Midbrain (tissue), 1 donor: ENCODE results near the gene ADAMTS4.

ENCODE experiments used
- DNase-seq: peaks from one replicate; lab custom pipeline; 2025; lab: John Stamatoyannopoulos, UW

Gene ADAMTS4

DNA sequence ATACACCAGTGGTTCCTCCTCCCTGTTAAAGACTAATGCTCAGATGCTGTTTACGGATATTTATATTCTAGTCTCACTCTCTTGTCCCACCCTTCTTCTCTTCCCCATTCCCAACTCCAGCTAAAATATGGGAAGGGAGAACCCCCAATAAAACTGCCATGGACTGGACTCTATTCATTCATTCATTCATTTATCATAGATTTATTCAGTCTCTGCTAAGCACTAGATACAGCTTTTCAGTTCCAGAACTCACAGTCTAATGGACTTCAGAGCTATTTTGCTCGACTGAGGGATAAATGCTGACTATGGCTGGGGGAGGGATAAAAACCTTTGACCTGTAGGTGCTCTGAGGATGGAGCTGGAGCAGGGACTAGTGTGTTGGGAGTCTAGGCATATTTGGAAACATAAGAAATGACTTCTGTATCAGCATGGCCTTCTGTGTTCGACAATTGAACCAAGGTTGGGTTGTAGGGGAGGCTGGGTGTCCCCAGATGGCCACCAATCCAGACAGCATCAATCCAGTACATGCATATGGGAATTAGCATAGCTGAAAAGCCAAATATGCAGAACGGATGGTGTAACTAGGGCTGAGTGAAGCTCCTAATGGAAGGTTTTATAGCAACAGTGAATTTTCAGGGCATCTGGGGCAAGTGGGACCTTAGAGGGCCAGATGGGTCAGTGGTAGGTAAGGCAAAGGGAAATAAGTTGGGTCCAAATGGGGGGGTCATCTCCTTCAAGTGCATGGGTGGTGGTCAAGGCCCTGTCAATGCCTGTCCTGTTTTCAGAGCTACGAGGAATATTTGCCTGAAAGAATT, 20.4 kb upstream of the ADAMTS4 start:
- DNase-seq, result no peak

DNA sequence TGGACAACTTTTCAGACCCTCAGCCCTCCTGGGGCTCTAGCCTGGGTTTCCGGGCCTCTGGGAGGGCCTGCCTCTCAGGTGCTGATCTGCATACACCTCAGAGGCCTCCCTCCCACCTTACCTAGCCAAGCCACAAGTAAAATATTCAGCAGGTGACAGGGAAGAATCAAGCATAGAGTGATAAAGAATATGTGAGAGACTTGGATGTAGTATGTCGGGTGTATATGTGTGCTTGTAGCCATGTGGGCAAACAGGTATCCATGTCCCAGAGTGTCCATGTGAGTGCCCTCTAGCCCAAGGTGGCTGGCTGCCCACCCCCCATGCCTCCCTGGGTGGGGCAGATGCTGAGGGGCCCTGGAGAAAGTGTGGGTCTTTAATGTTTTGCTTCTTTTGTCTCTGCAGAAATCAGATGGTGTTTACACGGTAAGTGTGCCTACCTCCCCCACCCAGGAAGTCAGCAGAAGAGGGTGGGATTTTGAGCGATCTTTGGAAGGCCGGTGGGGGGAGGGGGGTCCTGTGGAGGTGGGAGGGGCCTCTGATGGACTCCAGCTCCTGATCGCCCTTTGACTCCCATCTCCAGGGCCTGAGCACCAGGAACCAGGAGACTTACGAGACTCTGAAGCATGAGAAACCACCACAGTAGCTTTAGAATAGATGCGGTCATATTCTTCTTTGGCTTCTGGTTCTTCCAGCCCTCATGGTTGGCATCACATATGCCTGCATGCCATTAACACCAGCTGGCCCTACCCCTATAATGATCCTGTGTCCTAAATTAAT, 19.6 kb upstream of the ADAMTS4 start:
- no peak for DNase-seq

DNA sequence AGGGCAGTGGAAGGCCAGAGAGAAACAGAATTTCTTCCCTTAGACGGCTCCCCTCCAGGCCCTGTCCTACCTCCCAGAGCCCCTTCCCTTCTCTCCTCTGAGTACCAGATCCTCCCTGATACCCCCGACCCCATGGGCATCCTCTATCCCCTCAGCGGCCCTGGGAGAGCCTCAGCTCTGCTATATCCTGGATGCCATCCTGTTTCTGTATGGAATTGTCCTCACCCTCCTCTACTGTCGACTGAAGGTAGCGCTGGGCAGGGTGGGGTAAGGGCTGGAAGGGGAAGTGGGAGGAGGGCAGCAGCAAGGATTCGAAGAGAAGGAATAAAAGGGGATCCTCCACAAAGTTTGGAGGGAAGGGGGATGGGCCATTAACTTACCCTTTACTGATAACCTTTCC, 19.0 kb upstream of the ADAMTS4 start:
- DNase-seq, result no peak

DNA sequence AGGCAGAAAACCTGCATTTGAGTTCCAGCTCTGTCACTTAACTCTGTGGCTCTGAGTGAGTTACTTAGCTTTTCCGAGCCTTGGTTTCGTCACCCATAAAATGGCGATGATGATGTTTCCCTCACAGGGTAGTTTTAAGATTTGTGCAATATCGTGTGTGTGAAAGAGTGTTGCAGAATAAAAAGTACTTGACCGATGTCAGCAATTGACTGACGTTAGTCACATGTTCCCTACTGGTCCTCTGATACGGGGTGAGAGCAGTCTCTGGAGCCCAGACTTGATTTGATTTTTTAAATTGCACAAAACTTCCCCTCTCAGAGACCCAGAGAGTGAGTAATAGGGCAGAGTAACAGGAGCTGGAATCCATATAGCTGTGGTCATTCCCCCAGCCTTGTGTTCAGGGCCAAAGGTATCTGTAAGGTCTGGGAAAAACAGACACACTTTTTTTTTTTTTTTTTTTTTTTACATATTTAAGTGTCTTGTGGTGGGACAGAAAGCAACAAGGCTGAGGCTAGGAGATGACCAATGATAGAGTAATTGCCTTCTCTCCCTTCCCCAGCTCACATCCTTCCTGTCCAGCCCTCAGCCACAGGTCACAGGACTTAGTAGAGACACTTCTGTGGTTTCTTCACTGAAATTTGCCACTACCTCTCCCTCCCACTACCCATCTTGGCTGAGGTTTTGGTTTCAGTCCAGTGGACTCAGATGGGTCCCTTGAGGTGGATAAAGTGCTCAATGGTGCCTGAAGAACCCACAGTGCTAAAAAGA, 18.3 kb upstream of the ADAMTS4 start:
- DNase-seq, result no peak

DNA sequence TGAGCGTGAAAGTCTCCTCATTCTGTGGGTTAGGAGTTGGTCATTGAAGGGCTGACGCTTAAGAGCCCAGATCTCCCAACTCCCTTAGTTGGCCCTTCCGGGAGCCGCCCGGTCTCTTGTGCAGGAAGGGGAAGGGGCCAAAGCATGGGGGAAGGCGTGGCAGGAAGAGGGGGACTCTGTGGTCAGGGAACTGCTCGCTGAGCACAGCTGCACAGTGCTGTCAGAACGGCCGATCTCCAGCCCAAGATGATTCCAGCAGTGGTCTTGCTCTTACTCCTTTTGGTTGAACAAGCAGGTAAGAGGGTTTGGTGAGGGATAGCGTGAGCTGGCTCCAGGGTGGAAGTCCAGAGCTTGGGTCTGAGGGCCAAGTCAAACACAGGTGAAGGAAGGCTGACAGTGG, 16.2 kb upstream of the ADAMTS4 start, which contains the start of gene FCER1G:
Gene FCER1G (plus strand): TSS at position 220 of the 400 bp plus-strand sequence. CDS start 27 bp downstream, at position 247.
- DNase-seq, result peak; percentile 16

DNA sequence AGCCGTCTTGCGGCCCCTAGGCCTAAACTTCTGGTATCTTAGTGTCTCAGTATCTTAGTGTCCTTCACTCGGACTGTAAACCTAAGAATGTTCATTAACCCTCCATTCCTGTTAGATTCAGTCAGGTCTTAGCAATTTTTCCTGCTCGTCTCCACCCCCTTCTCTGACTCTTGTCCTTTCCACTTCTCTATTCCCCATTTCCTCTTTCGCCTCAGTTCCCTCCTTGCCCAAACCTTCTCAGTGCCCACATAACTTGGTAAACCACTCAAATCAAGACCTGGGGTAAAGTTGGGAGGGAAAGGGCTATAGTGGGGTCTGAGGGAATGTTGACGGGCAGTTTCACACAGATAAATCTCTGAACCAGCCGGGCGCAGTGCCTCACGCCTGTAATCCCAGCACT, 15.5 kb upstream of the ADAMTS4 start:
- no peak for DNase-seq

DNA sequence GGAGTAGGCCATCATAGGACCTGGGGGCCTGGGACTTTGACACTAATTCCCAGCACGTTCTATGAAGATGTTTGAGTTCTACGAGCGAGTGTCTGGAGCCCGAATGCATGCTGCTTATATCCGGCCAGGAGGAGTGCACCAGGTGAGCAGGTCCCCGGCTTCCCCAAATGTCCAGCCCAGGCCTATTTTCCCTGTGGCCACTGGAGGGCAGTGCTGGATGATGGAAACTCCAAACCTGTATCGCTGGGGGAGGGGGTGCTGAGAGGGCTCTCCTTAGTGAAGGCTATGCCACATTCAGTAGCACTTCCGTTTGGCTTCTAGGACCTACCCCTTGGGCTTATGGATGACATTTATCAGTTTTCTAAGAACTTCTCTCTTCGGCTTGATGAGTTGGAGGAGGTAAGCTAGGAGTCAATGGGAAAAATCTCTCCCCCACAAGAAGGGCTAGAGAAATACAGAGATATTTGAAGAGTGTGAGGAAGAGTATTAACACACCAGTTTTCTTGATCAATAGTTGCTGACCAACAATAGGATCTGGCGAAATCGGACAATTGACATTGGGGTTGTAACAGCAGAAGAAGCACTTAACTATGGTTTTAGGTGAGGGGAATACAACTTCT, 11.0 kb upstream of the ADAMTS4 start:
- DNase-seq, result peak; percentile 71

DNA sequence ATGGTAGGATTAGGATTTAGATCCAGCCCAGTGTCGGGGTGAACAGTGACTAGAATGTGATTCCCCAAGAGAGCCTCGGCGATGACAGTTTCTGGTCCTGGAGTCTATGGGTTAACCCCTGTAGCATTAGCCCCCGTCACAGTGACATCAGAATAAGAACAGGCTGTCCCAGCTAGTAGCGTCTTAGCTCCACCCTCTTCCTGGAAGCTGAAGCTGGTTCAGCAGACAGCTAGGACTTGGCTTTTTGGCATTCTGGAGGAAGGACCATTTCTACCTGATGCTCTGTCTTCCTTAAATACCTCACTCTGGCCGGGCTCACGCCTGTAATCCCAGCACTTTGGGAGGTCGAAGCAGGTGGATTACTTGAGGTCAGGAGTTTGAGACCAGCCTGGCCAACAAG, 8.3 kb upstream of the ADAMTS4 start:
- DNase-seq, result no peak

DNA sequence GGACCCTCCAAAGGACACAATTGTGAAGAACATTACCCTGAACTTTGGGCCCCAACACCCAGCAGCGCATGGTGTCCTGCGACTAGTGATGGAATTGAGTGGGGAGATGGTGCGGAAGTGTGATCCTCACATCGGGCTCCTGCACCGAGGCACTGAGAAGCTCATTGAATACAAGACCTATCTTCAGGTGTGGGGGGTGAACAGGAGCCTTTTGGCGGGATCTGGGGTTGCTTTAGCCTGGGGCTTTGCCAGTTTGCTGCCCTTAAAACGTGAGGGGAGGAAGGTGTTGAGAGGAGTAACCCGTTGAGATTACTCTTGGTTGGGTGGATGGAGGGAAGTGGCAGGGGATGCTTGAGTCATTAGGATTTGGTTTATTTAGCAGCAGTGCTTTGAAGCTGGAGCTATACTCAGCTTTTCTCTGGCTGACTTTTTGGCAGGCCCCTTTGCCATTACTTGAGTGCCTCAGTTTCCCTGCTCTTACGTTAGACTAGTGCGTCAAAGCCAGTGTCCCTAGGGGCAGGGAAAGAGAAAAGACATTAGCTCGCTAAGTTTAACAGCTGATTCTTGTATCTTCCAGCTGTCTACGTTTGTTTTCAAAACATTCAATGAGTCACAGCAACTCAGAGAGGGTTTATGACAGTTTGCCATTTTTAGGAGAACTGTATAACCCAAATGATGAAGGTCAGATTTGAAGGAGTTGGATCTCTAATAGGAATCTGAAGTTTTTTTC, 7.7 kb upstream of the ADAMTS4 start:
- no peak for DNase-seq

DNA sequence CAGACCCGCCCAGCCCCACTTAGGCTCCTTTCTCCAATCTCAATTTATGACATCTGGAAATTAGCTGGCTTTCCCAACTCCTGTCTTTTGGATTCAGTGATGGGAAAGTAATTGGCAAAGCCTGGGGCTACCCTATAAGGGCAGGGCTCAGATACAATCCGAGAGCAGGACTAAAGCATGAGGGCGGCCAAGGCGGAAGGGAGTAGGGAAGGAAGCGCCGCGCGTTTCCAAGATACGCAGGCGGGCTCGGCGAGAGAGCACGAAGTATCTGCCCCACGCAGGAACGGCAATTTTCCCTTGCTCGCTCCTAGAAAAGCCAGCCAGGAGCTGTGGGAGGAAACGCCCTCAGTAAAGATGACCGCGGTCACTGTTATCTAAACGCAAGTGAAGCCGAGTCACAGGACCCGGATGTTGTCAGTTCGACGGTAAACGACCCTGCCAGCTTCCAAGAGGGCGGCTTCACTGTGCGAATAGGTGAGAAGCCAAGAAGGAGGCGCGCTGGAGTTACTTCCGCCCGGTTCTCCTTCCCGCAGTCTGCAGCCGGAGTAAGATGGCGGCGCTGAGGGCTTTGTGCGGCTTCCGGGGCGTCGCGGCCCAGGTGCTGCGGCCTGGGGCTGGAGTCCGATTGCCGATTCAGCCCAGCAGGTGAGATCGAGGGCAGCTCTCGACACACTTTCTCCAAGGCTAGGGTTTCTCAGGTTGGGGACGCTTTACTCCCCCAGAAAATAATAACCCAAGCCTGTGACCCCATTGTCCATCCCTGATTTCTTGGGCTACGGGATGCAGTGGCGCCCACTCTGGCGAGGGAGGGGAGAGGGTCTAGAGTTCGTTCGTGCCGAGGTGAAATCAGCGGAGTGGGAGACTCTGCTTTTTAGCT, 3.2 kb upstream of the ADAMTS4 start, which contains the start of gene NDUFS2:
Gene NDUFS2 (plus strand): TSS at position 532 of the 877 bp plus-strand sequence. CDS start 19 bp downstream, at position 551.
- DNase-seq, result peak; percentile 99

DNA sequence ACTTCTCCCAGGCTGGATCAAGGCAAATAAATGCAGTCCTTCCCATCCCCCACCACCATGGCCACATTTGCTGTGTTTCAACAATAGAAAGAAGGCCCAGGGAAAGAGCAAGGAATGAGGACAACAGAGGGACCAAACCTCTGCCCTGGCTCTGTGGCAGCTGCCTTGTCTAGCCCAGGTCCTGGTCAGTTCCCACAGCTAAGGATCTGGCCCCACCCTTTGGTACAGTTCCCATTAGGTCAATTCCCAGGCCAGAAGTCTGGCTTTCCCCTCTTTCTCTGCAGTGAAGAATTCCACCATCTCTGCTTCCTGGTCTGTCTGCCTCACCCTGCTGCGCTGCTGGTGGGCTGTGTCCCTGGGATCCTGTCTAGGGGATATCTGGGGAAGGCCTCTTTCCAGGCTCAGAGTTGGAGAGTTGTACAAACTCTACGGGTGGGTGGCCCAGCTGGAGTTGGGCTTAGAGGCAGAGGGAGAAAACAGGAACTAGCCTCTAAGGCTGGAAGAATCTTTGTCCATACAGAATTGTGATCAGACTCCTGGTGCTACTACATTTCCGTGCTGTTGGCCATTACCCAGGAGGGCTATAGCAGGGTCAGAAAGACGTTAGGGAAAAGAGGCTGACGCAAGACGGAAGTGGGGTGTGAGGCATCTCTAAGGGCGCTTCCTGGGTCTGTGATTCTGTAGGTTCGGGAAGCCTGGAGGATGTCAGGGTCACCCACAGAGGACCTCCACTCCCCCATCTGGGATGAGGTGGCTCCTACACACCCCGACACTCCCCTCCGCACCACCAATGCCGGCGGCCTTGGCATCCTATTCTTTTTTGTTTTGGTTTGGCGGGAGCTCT, 2.4 kb upstream of the ADAMTS4 start:
- DNase-seq, result peak; percentile 57

DNA sequence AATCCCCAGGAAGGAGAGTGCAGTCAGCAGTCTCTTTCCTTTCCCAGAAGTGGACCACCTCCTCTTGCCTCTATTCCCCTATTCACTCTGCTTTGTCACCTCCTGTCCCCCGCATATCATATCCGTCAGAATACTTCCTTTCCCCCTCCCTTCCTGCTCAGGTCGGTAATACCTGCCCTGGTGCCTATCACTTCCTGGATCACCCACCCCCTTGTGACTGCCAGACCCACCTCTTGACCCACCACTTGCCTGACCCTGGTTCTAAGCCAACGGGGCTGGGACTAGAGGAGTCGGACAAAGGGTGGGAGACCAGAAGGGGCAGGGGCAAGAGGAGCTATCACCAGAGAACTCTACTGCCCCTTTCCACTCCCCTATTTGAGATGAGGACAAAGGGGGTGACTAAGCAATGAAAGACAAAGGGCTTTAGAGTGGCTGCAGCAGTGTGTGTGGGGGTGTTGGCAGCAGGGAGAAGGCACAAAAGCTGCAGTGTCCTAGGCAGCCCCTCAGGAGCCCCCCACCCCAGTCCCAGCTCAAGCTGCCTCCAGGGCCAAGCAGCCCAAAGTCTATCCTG, 1.7 kb upstream of the ADAMTS4 start:
- peak; percentile 82 for DNase-seq

DNA sequence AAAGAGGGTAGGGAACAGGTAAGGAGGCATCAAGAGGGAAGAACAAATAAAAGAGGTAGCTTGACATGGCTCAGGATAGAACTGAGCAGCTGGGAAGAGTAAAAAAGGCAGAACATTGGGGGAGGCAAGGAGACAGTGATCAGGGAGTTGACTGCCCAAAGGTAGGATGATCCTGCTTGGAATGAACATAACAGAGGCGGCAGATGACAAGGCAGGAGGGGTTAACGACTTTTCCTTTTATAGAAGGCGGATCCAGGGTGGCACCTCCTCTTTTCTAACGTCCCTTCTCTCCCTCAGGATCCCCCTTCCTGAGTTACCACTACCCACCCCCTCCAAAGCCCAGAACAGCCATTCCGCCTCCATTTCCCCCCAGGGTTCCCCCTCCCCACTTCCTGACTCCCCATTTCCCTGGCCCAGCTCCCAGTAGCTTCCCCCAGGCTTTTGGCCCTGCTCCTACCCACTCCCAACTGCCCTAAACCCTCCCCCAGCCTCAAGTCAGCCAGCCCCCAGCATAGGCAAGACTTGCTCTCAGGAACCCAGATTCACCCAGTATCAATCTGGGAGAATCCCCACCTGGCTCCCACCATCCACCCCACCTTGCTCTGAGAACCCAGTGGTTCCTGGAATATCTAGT, 769 bp upstream of the ADAMTS4 start:
- DNase-seq, result no peak

DNA sequence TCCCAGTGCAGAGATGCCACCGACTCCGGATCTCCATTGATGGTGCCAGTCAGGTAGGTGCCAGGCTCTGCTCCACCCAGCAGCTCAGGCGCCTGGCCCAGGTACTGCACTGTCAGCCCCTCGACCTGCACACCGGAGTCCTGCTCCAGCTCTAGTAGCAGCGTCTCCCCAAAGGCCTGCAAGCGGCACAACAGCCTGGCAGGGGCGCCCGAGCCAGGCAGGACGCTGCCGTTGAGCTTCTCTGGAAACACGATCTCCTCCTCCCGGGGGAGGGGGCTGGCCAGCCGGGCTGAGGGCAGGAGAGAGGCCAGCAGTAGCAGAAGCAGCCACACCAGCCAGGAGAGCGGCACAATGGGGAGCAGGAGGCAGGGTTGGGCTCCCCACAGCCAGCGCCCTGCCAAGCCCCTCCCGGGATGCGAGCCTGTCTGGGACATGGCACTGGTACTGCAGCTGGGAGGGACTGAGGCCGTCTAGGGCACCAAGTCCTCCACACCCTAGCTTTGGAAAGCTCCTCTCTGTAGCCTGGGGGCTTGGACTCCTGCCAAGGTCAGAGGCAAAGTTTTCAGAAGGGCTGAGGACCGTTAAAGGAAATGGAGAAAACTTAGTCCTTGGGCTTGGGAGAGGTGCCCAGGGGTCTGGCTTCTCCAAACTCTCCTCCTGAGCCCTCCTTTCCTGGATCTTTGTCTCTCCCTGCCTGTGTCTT, 509 bp downstream of the ADAMTS4 start:
- peak; percentile 67 for DNase-seq

DNA sequence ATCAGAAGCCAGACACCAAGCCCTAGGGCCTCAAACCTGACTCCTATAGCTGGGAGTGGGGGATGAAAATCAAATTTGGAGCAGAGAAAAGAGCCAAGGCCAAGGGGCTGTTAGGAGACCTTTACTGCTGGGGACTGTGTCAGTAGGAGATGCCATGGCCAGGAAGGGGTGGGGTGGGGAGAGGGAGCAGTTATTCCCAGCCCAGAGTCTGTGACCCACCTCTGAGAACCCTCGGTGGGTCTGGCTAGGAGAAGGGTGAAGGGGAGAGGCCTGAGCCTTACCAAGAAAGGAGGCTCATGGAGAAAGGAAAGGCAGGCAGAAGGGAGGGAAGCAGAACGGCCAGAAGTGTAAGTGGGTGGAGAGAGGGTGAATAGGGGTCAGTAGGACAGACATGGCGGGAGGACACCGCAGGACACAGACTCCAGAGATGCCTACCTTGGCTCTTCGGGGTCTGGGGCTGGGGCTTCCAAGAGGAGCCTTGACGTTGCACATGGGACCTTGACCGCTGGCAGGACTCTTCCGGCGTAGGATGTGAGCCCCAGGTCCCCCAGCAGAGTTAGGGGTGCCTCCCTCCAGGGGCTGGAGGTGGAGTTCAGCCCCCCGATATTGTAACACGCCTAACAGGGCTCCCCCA, 1.2 kb downstream of the ADAMTS4 start:
- DNase-seq, result no peak

DNA sequence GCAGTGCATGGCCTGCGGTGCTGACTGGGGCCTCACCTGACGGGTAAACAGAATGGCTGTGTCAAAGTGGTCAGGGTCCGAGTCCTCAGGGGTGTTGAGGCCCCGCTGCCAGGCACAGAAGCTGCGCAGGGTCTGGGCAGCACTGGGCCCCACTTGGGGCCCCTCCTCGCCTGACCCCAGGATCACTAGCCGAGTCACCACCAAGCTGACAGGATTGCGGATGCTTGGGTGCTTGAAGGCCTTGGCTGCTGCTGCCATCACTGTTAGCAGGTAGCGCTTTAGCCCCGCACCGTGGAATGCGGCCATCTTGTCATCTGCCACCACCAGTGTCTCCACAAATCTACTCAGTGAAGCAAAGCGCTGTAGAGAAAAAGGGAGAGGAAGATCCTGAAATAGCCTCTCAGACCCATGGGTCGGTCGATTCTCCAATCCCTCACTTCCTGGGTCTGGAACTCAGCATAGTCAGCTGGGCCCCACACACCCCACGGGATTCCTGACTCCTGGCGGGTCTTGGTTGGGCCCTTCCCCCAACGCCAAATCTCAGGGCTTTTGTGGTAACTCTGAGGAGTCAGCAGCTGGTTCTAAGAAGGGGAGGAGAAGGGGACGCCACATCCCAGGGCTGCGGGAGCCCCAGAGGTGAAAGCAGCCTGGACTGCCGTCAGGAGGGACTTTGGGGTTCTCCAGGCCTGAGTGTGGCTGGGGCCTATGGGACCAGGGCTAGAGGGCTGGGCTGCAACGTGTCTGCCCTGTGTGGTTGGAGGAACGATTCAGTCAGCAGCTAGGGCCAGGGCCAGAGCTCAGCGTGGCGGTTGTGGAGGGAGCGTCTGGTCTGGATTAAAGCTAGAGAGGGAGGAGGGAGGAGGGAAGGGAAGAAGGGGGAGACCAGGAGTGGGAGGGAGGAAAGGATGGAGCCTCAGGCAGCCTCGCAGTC, 2.1 kb downstream of the ADAMTS4 start:
- peak; percentile 19 for DNase-seq
